GM19328 (cell line): ENCODE data around the gene ZBED5.
"Not testable (repeated sequence)": the region's sequence is repeated elsewhere in the genome, so short reads cannot be mapped to it uniquely, and the experiment has no call there.

Experiments used
- ATAC-seq: cut with Tn5 transposase; IDR thresholded peaks from one replicate; pipeline ENCODE4 v1.9.1; 2021; ENCODE audit warnings: mild to moderate bottlenecking, moderate library complexity; ENCODE audit not compliant: unreplicated experiment

Gene ZBED5

GRCh38 chr11:10844356-10844755, 13.5 kb downstream of the ZBED5 start:
- ATAC-seq = no peak

- ATAC-seq = no peak
Measured at GRCh38 chr11:10838881-10839280, 19.0 kb downstream of the ZBED5 start.

- no peak for ATAC-seq
Measured at GRCh38 chr11:10838083-10838482, 19.8 kb downstream of the ZBED5 start.

DNA sequence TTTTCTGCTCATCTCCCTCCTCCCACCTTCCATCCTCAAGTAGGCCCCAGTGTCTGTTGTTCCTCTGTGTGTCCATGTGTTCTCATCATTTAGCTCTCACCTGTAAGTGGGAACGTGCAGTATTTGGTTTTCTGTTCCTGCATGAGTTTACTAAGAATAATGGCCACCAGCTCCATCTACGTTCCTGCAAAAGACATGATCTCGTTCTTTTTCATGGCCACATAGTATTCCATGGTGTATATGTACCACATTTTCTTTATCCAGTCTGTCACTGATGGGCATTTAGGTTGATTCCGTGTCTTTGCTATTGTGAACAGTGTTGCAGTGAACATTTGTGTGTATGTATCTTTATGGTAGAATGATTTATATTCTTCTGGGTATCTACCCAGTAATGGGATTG, 21.0 kb downstream of the ZBED5 start:
- not testable (repeated sequence) for ATAC-seq

DNA sequence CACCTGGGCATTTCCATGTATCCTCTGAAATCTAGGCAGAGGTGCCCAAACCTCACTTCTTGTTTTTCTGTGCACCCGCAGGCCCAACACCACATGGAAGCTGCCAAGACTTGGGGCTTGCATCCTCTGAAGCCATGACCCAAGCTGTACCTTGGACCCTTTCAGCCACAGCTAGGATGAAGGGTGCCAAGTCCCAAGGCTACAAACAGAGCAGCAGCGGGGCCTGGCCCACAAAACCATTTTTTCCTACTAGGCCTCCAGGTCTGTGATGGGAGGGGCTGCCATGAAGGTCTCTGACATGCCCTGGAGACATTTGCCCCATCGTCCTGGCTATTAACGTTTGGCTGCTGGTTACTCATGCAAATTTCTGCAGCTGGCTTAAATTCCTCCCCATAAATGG, 28.7 kb downstream of the ZBED5 start:
- ATAC-seq = no peak

GRCh38 chr11:10828402-10828801, 29.5 kb downstream of the ZBED5 start:
- ATAC-seq = no peak

GRCh38 chr11:10824888-10825287, 33.0 kb downstream of the ZBED5 start:
- peak; percentile 67 for ATAC-seq

DNA sequence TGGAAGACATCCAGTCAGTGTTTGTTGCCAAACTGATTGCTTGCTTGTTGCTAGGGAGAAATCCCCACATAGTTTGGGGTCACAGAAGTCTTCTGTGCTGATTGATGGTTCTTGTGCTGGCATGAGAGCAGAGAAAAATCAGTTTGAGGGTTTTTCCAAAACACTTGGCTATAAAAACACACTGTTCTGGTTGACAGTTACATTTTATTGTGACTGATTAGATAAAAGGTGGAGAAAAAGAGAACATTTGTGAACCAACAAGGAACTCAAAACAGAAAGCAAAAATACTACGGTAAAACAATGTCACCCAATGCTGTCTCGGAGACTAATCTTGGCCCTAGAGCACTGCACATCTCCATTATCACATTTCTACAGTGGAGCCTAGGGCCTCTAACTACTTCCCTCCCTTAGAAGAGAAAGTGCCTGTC, 34.7 kb downstream of the ZBED5 start:
- ATAC-seq = no peak

DNA sequence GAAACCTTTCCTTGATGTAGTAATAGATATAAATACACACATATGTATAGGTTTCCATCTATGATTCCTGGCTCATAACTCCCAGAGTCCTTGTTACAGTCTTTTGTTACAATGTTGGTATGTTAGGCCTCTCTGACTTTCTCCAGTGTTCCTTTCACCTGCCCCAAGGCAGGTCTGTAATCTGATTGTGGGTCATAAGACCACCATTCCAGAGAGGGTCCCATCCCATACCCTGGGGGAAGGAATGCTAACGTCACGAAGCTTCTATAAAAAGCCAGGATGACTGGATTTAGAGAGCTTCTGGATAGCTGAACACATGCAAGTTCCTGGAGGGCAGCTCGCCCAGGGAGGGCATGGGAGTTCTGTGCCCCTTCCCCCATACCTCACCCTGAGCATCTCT, 35.4 kb downstream of the ZBED5 start:
- not testable (repeated sequence) for ATAC-seq

- ATAC-seq = no peak
Measured at GRCh38 chr11:10818594-10818993, 39.3 kb downstream of the ZBED5 start.

DNA sequence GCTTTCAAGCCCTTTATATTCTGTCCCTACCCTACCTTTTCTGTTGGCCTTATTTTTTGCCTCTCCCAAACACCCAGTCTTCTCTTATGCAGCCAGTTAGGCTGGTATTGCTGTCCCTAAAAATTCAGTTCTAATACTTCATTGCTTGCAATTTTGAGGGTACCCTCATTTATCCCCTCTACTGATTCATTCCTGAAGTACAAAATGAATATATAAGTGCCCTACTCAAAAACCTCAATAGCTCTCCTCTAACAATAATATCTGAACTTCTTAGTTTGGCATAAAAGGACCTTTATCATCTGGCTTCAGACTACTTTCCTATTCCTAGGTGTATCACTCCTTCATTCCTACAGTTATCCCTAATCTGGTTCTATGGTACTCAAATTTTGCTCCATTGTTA, 43.9 kb downstream of the ZBED5 start:
- ATAC-seq = no peak

DNA sequence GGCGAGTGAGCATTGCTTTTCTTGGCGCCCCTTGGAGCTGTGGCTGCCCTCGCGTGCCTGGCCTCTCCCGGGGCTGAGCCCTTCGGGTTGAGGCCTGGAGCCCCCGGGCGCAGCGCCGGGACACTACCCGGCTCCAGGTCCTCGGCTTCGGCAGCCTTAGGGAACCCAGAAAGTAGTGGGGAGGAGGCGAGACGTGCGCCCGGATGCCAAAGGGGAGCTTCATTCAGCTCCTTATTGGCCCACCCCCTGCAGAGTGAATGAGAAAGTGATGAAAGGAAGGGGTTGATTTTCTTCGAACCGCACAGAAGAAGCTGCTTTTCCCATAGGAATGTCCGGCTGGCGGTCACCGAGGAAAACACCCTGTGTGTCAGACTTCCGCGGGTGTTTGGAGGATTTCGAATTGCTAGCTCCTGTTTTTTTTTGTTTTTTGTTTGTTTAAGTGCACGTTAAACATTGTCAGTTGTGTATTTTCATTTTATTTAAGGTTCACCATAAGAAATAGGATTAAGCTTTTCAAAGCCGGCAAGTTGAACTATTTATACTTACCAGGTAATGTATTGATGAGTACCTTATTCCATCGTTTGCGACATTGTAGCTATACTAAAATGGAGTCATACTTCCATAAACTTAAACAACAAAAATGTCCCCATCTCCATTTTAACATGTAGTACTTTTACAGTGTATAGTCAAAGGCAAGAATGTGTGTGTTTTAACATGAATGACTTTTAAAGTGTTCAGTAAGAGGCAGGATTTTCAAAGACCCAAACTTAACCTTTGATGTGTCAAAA, 48.3 kb downstream of the ZBED5 start:
- peak; percentile 13 for ATAC-seq

DNA sequence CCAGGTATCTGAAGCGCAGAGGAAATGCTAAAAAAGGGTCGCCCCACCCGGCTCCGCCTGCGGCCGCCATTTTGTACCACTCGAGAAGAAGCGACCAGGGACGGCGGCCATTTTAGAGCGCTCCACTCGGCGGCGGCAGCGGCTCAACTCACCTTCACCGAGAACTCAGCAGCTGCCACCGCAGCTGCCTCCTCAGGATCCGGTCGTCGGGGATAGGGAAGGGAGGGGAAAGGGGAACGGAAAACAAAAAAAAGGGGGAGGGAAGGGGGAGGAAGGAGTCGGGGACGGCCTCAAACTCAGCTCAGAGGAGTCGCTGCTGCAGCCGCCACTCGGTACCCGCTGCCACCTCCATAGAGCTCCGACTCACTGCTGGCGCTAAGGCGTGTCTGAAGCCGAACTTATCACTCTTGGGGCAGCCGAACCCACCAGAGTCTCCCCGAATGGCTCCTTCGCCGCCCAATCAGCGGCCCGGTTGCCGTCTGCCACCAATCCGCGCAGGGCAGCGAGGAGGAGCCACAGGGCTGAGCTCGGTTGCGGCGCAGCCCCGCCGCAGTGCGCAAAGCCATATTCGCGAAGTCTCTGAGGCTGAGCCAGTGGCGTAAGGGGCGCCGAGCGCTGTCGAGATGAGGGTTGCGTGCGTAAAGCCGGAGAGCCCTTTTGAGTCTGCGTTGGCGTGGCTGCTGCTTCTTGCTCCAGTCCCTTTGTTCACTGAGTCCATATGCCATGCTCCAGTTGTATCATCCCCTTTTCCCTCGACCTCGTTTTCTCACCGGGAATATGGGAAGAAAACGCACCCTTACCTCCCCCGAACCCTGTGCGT, 49.1 kb downstream of the ZBED5 start, which contains the start of gene EIF4G2:
TSS of gene EIF4G2 (minus strand) at position 374 of the 820 bp plus-strand sequence.
- peak; percentile 92 for ATAC-seq

DNA sequence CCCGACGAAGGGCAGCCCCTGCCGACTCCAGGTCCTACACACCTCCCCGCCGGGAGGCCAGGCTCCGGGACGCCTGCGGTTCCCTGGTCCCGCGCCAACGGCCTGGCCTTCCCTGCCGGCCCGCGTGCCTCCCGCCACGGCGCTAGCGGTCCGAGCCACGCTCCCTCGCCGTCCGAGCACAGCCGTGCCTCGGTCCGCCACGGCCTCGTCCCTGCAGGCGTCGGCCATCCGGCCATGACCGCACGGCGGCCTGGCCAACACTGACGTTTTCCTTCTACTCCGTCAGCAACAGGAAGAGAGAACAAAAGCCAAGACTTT, 49.7 kb downstream of the ZBED5 start:
- no peak for ATAC-seq

- no peak for ATAC-seq
Measured at GRCh38 chr11:10807493-10808234, 50.2 kb downstream of the ZBED5 start.

GRCh38 chr11:10806206-10806605, 51.6 kb downstream of the ZBED5 start:
- no peak for ATAC-seq

DNA sequence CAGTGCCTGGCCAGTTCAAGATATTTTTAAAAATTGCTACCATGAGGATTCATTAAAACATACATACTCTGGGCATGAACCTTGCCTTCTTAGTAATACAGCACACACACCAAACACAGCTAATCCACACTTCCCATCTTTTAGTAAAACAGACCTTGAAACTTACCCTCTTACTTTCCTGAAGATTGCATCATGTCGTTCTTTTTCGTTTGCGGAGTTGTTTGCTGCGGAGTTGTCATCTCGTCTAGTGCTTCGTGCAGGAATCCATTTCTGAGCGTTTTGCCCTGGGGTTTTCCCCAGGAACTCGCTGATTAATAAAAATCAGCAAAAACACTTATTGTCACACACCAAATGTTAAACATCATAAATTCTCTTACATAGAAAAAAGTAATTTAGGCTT, 52.1 kb downstream of the ZBED5 start:
- ATAC-seq = no peak

DNA sequence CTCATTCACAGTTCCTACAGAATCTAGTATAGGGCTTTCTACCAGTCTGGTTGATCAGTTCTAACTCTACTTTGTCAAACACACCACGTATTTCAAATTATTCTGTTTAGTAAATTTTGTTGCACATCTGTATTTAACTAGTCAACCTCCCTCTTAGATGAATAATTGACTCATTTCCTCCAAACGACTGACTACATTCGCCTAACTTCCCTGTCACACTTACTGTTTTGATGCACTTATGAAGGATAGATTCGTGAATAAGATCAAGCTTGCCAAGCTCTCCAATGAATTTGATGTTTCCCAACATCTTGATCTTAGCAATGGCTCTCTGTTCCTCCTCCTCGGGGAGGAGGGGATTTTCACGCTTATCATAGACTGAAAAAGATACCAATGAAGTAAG, 54.2 kb downstream of the ZBED5 start:
- no peak for ATAC-seq
